WTC11 (cell line): ENCODE data around the gene FGD3. TPM values are rescaled to one million over a fixed set of nuclear protein-coding genes. Genes with fewer than 3 reads are reported as not detected.

Experiments used
- ATAC-seq: fragments of 200-7000 bp; cut with Tn5 transposase; 2 replicates; pipeline ENCODE4 v1.10.0; 2021; ENCODE audit warnings: mild to moderate bottlenecking, moderate library complexity
- CTCF ChIA-PET: fragments of 300-600 bp; sonication (Branson Sonifier 250); formaldehyde crosslinking; loops from one replicate; lab custom pipeline; 2021; ENCODE audit warnings: antibody characterized with exemption; lab: Charles Lee
- POLR2A ChIA-PET: fragments of 350-600 bp; sonication (Branson Sonifier 250); formaldehyde crosslinking; loops from one replicate; lab custom pipeline; 2021; ENCODE audit warnings: antibody characterized with exemption; lab: Charles Lee
- DNase-seq: peaks from one replicate; pipeline ENCODE4 v3.0.0; 2021; ENCODE audit warnings: low spot score
- H3K27ac Mint-ChIP-seq: 2 replicates; pipeline ENCODE4 v1.8.0; 2021; ENCODE audit warnings: mixed read lengths
- H3K27me3 Mint-ChIP-seq: 2 replicates; pipeline ENCODE4 v1.8.0; 2021; ENCODE audit warnings: low read depth, mild to moderate bottlenecking, moderate library complexity, mixed read lengths
- H3K36me3 Mint-ChIP-seq: 2 replicates; pipeline ENCODE4 v1.8.0; 2021; ENCODE audit warnings: mixed read lengths
- H3K4me1 Mint-ChIP-seq: 2 replicates; pipeline ENCODE4 v1.8.0; 2022; ENCODE audit warnings: mixed read lengths
- H3K4me3 Mint-ChIP-seq: 2 replicates; pipeline ENCODE4 v1.8.0; 2021; ENCODE audit warnings: mild to moderate bottlenecking, moderate library complexity, mixed read lengths
- H3K9me3 Mint-ChIP-seq: 2 replicates; pipeline ENCODE4 v1.8.0; 2021; ENCODE audit warnings: mixed read lengths
- EMX1 ChIP-seq: fragments of 250-450 bp; sonication (Bioruptor Pico); IDR thresholded peaks from 2 replicates; pipeline ENCODE4 v1.8.0; 2021; ENCODE audit warnings: mild to moderate bottlenecking
- GTF2I ChIP-seq: fragments of 250-450 bp; sonication (Bioruptor Pico); conservative IDR thresholded peaks from 2 replicates; pipeline ENCODE4 v1.4.0; 2021; ENCODE audit warnings: mild to moderate bottlenecking
- SMAD4 ChIP-seq: sonication (generic); formaldehyde crosslinking; IDR thresholded peaks from 2 replicates; pipeline ENCODE4 v1.8.0; 2022; ENCODE audit warnings: mild to moderate bottlenecking, missing genetic modification reagents
- SOX15 ChIP-seq: fragments of 250-450 bp; sonication (Bioruptor Pico); IDR thresholded peaks from 2 replicates; pipeline ENCODE4 v1.9.0; 2021; ENCODE audit warnings: mild to moderate bottlenecking
- TP53 ChIP-seq: sonication (generic); formaldehyde crosslinking; IDR thresholded peaks from 2 replicates; pipeline ENCODE4 v1.8.1; 2023; ENCODE audit warnings: mild to moderate bottlenecking, missing genetic modification reagents
- ZNF219 ChIP-seq: sonication (generic); formaldehyde crosslinking; IDR thresholded peaks from 2 replicates; pipeline ENCODE4 v1.8.0; 2023; ENCODE audit warnings: missing genetic modification reagents, mild to moderate bottlenecking, borderline replicate concordance
- ZNF263 ChIP-seq: sonication (generic); formaldehyde crosslinking; IDR thresholded peaks from 2 replicates; pipeline ENCODE4 v1.8.1; 2022; ENCODE audit warnings: low read depth, mild to moderate bottlenecking, moderate library complexity, missing genetic modification reagents
- total RNA-seq: library from RNA; stranded (reverse); gene quantifications from 3 replicates; pipeline ENCODE4 v1.2.3, GENCODE V29; 2021
- TF ChIP-seq, protein P1 (sequence below): sonication (generic); formaldehyde crosslinking; IDR thresholded peaks from 2 replicates; pipeline ENCODE4 v1.8.0; 2022; ENCODE audit warnings: mild to moderate bottlenecking, missing genetic modification reagents
- TF ChIP-seq, protein P2 (sequence below): sonication (generic); formaldehyde crosslinking; IDR thresholded peaks from 2 replicates; pipeline ENCODE4 v1.8.1; 2023; ENCODE audit warnings: mild to moderate bottlenecking, missing genetic modification reagents, moderate library complexity
- TF ChIP-seq, protein P3 (sequence below): fragments of 250-450 bp; sonication (Bioruptor Pico); IDR thresholded peaks from 2 replicates; pipeline ENCODE4 v1.9.0; 2021; ENCODE audit warnings: mild to moderate bottlenecking
- TF ChIP-seq, protein P4 (sequence below): sonication (generic); formaldehyde crosslinking; IDR thresholded peaks from 2 replicates; pipeline ENCODE4 v1.8.0; 2023; ENCODE audit warnings: missing genetic modification reagents
- TF ChIP-seq, protein P5 (sequence below): fragments of 250-450 bp; sonication (Bioruptor Pico); IDR thresholded peaks from 2 replicates; pipeline ENCODE4 v1.9.0; 2021; ENCODE audit warnings: moderate library complexity, mild to moderate bottlenecking, inconsistent platforms, borderline replicate concordance
- TF ChIP-seq, protein P6 (sequence below): sonication (generic); formaldehyde crosslinking; IDR thresholded peaks from 2 replicates; pipeline ENCODE4 v1.8.1; 2023; ENCODE audit warnings: mild to moderate bottlenecking, missing genetic modification reagents, borderline replicate concordance
- TF ChIP-seq, protein P7 (sequence below): fragments of 250-450 bp; sonication (Bioruptor Pico); conservative IDR thresholded peaks from 2 replicates; pipeline ENCODE4 v1.9.0; 2021; ENCODE audit warnings: mild to moderate bottlenecking
- TF ChIP-seq, protein P8 (sequence below): sonication (generic); formaldehyde crosslinking; IDR thresholded peaks from 2 replicates; pipeline ENCODE4 v1.8.0; 2022; ENCODE audit warnings: missing genetic modification reagents

Gene FGD3
- total RNA-seq, 1 experiment from 2014 or later = 1.9 TPM

DNA sequence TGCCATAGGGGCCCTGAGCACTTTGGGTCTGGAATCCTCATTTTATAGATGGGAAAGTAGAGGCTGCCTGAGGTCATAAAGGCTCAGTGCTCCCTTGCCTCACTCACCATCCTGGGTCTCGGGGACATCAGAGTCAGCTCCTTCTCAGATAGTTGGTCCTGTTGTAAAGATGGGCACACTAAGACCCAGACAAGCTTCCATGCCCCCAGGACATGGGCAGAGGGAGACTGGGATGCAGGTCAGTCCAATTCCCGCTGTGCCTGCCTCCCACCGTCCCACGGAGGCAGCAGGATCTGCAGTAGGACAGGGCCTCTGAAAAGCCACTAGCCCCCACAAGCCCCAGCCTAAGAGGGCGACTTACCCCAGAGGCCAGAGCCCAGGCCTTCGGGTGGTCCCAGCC, 92.1 kb downstream of the FGD3 start:
- Mint-ChIP-seq H3K4me1 (peaks cover 9% of the 10 kb centered on the region), H3K27me3 (no peaks in the 10 kb centered on the region), H3K9me3 (peaks cover 12% of the 10 kb centered on the region), H3K36me3 (no peaks in the 10 kb centered on the region), H3K27ac (no peak overlapping the region), H3K4me3 (no peak overlapping the region)
- CTCF ChIA-PET = no interaction called here
- DNase-seq = no peak
- POLR2A ChIA-PET = no interaction called here
- TF ChIP-seq EMX1 (no peak), GTF2I (CRISPR knock-in tag) (no peak)
- TF ChIP-seq, protein P1, sequence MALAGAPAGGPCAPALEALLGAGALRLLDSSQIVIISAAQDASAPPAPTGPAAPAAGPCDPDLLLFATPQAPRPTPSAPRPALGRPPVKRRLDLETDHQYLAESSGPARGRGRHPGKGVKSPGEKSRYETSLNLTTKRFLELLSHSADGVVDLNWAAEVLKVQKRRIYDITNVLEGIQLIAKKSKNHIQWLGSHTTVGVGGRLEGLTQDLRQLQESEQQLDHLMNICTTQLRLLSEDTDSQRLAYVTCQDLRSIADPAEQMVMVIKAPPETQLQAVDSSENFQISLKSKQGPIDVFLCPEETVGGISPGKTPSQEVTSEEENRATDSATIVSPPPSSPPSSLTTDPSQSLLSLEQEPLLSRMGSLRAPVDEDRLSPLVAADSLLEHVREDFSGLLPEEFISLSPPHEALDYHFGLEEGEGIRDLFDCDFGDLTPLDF (CRISPR knock-in tag) = no peak
- TF ChIP-seq, protein P2, sequence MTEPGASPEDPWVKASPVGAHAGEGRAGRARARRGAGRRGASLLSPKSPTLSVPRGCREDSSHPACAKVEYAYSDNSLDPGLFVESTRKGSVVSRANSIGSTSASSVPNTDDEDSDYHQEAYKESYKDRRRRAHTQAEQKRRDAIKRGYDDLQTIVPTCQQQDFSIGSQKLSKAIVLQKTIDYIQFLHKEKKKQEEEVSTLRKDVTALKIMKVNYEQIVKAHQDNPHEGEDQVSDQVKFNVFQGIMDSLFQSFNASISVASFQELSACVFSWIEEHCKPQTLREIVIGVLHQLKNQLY (CRISPR knock-in tag) = no peak
- no peak for ATAC-seq

DNA sequence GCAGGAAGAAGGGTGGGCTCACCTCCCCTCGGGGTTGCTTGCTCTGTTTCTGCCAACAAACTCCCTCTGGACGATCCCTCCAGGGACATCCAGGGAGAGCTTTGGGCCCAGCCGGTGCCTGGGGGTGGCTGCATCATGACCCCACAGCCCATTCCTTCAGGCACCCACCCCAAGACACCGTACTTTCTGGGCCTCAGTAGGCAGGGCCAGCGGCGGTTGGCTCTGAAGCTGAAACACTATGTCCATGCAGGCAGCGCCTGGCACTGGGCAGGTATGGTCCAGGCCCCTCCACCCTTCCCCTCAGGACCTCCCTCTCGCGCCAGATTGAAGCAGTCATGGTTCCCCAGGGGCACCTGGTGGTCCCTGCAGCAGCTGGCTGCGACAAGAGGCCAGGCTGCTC, 92.7 kb downstream of the FGD3 start:
- H3K36me3 Mint-ChIP-seq = no peaks in the 10 kb centered on the region
- no peaks in the 10 kb centered on the region for H3K27me3 Mint-ChIP-seq
- POLR2A ChIA-PET = no interaction called here
- CTCF ChIA-PET = interaction anchor here (1.9 kb wide), 1 partner anchor 13 kb away, joined by 6 read pairs; no protein-coding TSS in a partner anchor
- TF ChIP-seq, protein P3, sequence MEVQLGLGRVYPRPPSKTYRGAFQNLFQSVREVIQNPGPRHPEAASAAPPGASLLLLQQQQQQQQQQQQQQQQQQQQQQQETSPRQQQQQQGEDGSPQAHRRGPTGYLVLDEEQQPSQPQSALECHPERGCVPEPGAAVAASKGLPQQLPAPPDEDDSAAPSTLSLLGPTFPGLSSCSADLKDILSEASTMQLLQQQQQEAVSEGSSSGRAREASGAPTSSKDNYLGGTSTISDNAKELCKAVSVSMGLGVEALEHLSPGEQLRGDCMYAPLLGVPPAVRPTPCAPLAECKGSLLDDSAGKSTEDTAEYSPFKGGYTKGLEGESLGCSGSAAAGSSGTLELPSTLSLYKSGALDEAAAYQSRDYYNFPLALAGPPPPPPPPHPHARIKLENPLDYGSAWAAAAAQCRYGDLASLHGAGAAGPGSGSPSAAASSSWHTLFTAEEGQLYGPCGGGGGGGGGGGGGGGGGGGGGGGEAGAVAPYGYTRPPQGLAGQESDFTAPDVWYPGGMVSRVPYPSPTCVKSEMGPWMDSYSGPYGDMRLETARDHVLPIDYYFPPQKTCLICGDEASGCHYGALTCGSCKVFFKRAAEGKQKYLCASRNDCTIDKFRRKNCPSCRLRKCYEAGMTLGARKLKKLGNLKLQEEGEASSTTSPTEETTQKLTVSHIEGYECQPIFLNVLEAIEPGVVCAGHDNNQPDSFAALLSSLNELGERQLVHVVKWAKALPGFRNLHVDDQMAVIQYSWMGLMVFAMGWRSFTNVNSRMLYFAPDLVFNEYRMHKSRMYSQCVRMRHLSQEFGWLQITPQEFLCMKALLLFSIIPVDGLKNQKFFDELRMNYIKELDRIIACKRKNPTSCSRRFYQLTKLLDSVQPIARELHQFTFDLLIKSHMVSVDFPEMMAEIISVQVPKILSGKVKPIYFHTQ (CRISPR knock-in tag) = no peak
- H3K4me3 Mint-ChIP-seq = no peak overlapping the region
- peaks cover 9% of the 10 kb centered on the region for H3K4me1 Mint-ChIP-seq
- H3K9me3 Mint-ChIP-seq = peaks cover 14% of the 10 kb centered on the region
- H3K27ac Mint-ChIP-seq = peak overlapping the region; percentile 53; the same call in 1 of the 2 replicates
- DNase-seq (no peak), ATAC-seq (no peak)

DNA sequence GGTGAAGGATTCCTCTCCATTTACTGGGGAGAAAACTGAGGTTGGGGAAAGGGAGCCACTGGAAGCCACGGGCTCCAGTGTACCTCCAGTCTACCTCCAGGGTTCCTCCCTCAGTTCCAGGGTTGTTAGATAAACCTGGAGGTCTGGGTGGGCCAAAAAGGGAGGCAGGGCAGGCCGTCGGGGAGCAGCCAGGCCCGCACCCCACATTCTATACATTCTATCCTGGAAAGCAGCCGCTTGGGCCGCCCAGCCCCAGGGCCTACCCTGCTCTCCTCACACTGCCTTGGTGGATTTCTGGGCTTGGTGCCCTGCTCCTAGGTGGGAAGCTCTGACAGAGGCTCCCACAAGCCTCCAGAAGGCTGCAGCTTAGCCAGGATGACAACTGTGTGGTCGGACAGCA, 93.1 kb downstream of the FGD3 start:
- Mint-ChIP-seq H3K27ac (no peak overlapping the region), H3K27me3 (no peaks in the 10 kb centered on the region), H3K36me3 (peaks cover under 1% of the 10 kb centered on the region; the same call in 1 of the 2 replicates), H3K9me3 (peaks cover 17% of the 10 kb centered on the region), H3K4me3 (no peak overlapping the region), H3K4me1 (peaks cover 9% of the 10 kb centered on the region)
- CTCF ChIA-PET = interaction anchor here (1.9 kb wide), 1 partner anchor 13 kb away, joined by 6 read pairs; no protein-coding TSS in a partner anchor
- DNase-seq = no peak
- ATAC-seq = no peak
- POLR2A ChIA-PET = no interaction called here
- no peak for TF ChIP-seq SOX15 (CRISPR knock-in tag)
- TF ChIP-seq SMAD4 (CRISPR knock-in tag) = no peak
- TF ChIP-seq, protein P4, sequence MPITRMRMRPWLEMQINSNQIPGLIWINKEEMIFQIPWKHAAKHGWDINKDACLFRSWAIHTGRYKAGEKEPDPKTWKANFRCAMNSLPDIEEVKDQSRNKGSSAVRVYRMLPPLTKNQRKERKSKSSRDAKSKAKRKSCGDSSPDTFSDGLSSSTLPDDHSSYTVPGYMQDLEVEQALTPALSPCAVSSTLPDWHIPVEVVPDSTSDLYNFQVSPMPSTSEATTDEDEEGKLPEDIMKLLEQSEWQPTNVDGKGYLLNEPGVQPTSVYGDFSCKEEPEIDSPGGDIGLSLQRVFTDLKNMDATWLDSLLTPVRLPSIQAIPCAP (CRISPR knock-in tag) = no peak
- TF ChIP-seq, protein P5, sequence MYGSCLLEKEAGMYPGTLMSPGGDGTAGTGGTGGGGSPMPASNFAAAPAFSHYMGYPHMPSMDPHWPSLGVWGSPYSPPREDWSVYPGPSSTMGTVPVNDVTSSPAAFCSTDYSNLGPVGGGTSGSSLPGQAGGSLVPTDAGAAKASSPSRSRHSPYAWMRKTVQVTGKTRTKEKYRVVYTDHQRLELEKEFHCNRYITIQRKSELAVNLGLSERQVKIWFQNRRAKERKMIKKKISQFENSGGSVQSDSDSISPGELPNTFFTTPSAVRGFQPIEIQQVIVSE = no peak
- no peak for TF ChIP-seq ZNF263 (CRISPR knock-in tag)
- TF ChIP-seq TP53 (CRISPR knock-in tag) = no peak
- TF ChIP-seq, protein P6, sequence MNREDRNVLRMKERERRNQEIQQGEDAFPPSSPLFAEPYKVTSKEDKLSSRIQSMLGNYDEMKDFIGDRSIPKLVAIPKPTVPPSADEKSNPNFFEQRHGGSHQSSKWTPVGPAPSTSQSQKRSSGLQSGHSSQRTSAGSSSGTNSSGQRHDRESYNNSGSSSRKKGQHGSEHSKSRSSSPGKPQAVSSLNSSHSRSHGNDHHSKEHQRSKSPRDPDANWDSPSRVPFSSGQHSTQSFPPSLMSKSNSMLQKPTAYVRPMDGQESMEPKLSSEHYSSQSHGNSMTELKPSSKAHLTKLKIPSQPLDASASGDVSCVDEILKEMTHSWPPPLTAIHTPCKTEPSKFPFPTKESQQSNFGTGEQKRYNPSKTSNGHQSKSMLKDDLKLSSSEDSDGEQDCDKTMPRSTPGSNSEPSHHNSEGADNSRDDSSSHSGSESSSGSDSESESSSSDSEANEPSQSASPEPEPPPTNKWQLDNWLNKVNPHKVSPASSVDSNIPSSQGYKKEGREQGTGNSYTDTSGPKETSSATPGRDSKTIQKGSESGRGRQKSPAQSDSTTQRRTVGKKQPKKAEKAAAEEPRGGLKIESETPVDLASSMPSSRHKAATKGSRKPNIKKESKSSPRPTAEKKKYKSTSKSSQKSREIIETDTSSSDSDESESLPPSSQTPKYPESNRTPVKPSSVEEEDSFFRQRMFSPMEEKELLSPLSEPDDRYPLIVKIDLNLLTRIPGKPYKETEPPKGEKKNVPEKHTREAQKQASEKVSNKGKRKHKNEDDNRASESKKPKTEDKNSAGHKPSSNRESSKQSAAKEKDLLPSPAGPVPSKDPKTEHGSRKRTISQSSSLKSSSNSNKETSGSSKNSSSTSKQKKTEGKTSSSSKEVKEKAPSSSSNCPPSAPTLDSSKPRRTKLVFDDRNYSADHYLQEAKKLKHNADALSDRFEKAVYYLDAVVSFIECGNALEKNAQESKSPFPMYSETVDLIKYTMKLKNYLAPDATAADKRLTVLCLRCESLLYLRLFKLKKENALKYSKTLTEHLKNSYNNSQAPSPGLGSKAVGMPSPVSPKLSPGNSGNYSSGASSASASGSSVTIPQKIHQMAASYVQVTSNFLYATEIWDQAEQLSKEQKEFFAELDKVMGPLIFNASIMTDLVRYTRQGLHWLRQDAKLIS (CRISPR knock-in tag) = no peak
- TF ChIP-seq, protein P7, sequence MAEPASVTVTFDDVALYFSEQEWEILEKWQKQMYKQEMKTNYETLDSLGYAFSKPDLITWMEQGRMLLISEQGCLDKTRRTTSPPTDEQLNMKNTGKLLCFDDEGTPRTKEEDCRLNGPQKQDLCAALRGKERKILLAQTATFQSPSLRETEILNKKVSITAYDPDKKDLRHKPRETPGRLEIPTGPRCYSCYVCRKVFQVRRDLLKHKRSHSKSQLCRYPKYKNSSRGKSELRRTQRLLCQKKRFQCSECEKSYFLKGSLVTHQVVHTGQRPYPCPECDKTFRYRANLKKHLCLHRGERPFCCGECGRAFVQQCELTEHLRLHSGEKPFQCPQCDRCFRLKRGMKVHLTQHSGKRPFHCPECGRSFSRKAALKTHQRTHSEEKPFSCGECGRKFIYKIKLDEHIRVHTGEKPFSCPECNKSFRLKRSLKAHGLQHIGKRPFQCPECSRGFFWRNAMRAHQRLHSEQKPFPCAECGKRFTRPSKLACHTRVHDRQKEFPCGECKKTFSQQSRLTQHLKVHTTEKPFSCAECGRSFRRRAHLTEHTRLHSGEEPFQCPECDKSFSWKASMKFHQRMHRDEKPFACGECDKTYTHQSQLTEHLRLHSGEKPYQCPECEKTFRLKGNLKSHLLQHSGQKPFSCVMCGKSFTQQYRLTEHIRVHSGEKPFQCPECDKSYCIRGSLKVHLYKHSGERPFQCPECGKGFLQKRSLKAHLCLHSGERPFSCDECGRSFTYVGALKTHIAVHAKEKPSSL (CRISPR knock-in tag) = no peak
- TF ChIP-seq, protein P8, sequence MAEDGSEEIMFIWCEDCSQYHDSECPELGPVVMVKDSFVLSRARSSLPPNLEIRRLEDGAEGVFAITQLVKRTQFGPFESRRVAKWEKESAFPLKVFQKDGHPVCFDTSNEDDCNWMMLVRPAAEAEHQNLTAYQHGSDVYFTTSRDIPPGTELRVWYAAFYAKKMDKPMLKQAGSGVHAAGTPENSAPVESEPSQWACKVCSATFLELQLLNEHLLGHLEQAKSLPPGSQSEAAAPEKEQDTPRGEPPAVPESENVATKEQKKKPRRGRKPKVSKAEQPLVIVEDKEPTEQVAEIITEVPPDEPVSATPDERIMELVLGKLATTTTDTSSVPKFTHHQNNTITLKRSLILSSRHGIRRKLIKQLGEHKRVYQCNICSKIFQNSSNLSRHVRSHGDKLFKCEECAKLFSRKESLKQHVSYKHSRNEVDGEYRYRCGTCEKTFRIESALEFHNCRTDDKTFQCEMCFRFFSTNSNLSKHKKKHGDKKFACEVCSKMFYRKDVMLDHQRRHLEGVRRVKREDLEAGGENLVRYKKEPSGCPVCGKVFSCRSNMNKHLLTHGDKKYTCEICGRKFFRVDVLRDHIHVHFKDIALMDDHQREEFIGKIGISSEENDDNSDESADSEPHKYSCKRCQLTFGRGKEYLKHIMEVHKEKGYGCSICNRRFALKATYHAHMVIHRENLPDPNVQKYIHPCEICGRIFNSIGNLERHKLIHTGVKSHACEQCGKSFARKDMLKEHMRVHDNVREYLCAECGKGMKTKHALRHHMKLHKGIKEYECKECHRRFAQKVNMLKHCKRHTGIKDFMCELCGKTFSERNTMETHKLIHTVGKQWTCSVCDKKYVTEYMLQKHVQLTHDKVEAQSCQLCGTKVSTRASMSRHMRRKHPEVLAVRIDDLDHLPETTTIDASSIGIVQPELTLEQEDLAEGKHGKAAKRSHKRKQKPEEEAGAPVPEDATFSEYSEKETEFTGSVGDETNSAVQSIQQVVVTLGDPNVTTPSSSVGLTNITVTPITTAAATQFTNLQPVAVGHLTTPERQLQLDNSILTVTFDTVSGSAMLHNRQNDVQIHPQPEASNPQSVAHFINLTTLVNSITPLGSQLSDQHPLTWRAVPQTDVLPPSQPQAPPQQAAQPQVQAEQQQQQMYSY (CRISPR knock-in tag) = no peak
- TF ChIP-seq ZNF219 (CRISPR knock-in tag) = no peak
